NT2/D1 (cell line): Measurements from ENCODE around the gene XKR7.

ENCODE experiments used
- DNase-seq: peaks from one replicate; pipeline ENCODE4 v3.0.0-alpha.2; 2011; ENCODE audit warnings: low read depth, low spot score
- H3K27me3 ChIP-seq: 2 replicates; pipeline ENCODE4 v1.6.0; 2011; ENCODE audit warnings: mild to moderate bottlenecking; ENCODE audit not compliant: insufficient read length, insufficient read depth
- H3K36me3 ChIP-seq: 2 replicates; pipeline ENCODE4 v1.6.1; 2011; ENCODE audit warnings: mild to moderate bottlenecking, low read length, mixed read lengths; ENCODE audit not compliant: insufficient read depth, insufficient read length
- H3K4me1 ChIP-seq: 2 replicates; pipeline ENCODE4 v1.5.1; 2011; ENCODE audit not compliant: insufficient read depth, insufficient read length
- H3K4me3 ChIP-seq: 2 replicates; pipeline ENCODE4 v1.5.1; 2011; ENCODE audit warnings: low read depth; ENCODE audit not compliant: insufficient read length
- H3K9ac ChIP-seq: 2 replicates; pipeline ENCODE4 v1.6.0; 2011; ENCODE audit warnings: low read depth; ENCODE audit not compliant: insufficient read length
- H3K9me3 ChIP-seq: 2 replicates; pipeline ENCODE4 v1.5.1; 2011; ENCODE audit warnings: mild to moderate bottlenecking, low read length; ENCODE audit not compliant: insufficient read depth
- SUZ12 ChIP-seq: IDR thresholded peaks from 2 replicates; pipeline ENCODE4 v1.6.1; 2011; ENCODE audit not compliant: insufficient read length, insufficient read depth; ENCODE audit errors: extremely low read depth
- YY1 ChIP-seq: IDR thresholded peaks from 2 replicates; pipeline ENCODE4 v1.6.1; 2011; ENCODE audit not compliant: insufficient read length, insufficient read depth
- ZNF274 ChIP-seq: IDR thresholded peaks from 2 replicates; pipeline ENCODE4 v1.6.1; 2011; ENCODE audit warnings: mild to moderate bottlenecking, low read depth, low read length

The XKR7 gene

DNA sequence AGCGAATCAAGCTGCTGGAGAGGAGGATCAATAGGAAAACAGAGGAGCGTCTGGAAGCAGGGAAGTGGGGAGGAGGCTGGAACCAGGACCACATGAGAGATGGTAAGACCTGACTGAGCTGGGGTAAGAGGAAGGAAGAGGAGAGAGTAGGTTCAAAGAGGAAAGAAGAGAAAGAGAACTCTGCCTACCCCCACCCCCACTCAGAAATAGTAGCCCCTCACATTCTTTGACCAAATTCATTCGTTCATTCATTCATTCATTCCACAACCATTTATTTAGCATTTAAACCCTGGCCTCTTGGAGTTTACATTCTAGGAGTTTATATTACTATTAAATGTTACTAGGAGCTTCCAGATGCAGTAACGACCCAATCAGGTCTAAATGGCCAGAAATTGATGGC, 68.3 kb downstream of the XKR7 start:
- Histone ChIP-seq H3K4me1 (peaks cover 4% of the 10 kb centered on the region), H3K27me3 (no peaks in the 10 kb centered on the region), H3K4me3 (no peak overlapping the region), H3K9ac (no peak overlapping the region), H3K36me3 (no peaks in the 10 kb centered on the region), H3K9me3 (no peaks in the 10 kb centered on the region)
- no peak for TF ChIP-seq YY1
- no peak for TF ChIP-seq SUZ12
- TF ChIP-seq ZNF274, result no peak
- DNase-seq, result no peak

DNA sequence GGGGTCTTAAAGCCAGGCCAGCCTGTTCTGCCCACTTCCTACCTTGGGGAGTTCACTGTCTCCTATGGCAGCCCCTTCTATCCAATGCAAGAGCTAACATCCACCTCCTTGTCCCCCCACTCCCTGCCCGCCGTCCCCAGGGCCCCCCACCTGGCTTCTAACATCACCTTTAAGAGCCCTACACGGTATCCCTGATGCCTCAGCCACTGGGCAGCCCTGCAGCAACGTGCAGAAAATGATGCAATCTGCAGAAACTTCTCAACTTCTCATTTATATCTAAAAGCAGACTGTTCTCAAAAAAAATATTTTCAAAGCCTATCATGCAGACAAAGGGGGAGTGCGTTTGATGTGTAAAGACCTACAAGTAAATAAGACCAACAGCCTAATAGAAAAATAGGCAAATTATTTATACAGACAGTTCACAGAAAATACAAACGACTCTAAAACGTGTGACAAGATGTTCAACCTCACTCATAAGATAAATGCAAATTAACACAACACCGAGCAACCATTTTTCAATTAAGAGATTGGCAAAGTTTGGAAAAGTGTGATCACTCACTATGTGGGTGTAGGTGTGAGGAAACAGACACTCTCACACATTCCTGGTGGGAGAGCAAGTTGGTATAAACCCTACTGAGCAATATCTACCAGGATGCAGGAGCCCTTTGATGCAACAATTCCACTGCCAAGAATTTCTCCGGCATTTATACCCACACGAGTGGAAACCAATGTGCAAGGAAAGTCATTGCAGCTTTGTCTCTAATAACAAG, 69.0 kb downstream of the XKR7 start:
- no peak for DNase-seq
- Histone ChIP-seq H3K9me3 (no peaks in the 10 kb centered on the region), H3K4me1 (peaks cover 4% of the 10 kb centered on the region), H3K27me3 (no peaks in the 10 kb centered on the region), H3K4me3 (no peak overlapping the region), H3K36me3 (no peaks in the 10 kb centered on the region), H3K9ac (no peak overlapping the region)
- TF ChIP-seq SUZ12 (no peak), YY1 (no peak), ZNF274 (no peak)

DNA sequence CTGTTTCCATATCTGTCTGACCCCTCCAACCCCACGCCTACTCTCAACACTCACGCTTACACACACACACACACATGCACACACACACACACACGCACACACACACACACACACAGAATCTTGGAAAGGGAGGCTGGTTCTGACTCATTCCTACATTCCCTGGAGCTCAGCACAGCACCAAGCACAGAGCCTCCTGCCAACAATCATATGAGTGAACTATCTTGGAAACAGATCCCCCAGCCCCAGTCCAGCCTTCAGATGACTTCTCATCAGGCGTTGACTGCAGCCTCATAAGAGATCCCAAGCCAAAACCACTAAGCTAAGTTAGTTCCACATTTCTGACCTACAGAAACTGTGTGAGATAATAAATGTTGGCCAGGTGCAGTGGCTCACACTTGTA, 70.0 kb downstream of the XKR7 start:
- no peaks in the 10 kb centered on the region for H3K9me3 ChIP-seq
- no peak overlapping the region for H3K9ac ChIP-seq
- H3K4me1 ChIP-seq, result peaks cover 4% of the 10 kb centered on the region
- TF ChIP-seq ZNF274 (no peak), YY1 (no peak), SUZ12 (no peak)
- no peak overlapping the region for H3K4me3 ChIP-seq
- no peaks in the 10 kb centered on the region for H3K36me3 ChIP-seq
- H3K27me3 ChIP-seq, result no peaks in the 10 kb centered on the region
- DNase-seq, result no peak

DNA sequence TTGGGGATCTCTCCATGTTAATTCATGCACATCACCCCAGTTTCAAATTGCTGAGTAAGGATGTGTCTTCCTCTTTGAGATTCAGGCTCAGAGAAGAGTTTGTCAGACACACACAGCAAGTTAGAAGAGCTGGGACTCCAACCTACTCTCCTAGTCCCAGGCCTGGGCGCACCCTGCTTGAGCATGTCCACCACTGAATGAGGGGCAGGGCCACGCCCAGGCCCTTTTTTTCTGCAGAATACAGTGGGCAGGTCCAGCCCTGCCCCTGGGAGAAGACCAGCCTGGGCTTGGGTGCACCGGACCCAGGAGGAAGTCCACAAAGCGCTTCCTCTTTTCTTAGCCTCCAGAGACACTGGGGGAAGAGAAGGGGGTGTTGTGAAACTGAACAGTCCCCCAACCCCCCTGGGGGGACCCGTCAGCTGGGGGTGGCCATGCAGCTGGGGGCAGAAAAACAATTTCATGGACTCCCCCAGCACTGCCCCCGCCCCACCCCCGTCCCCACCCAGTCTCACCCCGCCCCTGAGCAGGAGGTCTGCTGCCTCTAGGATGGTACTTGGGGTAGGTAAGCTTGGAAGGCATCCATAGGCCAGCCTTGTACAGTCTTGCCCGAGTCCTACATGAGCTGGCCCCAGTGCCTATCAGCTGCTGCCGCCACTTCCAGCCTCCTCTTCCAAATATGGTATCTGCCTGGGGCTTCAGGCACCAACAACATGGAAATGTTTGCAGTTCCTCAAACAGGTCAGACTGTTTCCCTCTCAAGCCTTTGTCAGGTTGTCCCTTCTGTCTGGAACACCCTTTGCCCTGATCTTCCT, 72.4 kb downstream of the XKR7 start:
- Histone ChIP-seq H3K9ac (no peak overlapping the region), H3K4me1 (no peaks in the 10 kb centered on the region), H3K4me3 (no peak overlapping the region), H3K36me3 (no peaks in the 10 kb centered on the region), H3K27me3 (no peaks in the 10 kb centered on the region), H3K9me3 (no peaks in the 10 kb centered on the region)
- DNase-seq, result no peak
- TF ChIP-seq YY1 (no peak), SUZ12 (no peak), ZNF274 (no peak)

DNA sequence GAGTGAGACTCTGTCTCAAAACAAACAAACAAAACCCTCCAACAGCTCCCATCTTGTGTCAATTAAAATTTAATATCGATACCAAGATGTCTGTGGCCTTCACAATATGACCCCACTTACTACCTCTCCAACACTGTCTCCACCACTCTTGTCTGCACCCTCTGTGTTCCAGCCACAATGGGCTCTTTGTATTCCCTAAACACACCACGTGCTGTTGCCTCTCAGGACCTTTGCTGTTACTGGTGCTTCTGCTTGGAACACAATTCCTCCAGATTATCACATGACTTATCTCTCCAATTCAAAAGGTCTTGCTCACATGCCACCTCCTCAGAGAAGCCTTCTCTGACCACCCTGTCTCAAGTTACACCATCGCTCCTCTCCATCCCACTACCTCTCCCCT, 78.0 kb downstream of the XKR7 start:
- Histone ChIP-seq H3K4me1 (no peaks in the 10 kb centered on the region), H3K9me3 (no peaks in the 10 kb centered on the region), H3K36me3 (no peaks in the 10 kb centered on the region), H3K27me3 (peaks cover 2% of the 10 kb centered on the region), H3K4me3 (no peak overlapping the region), H3K9ac (no peak overlapping the region)
- no peak for DNase-seq
- TF ChIP-seq SUZ12 (no peak), ZNF274 (no peak), YY1 (no peak)

DNA sequence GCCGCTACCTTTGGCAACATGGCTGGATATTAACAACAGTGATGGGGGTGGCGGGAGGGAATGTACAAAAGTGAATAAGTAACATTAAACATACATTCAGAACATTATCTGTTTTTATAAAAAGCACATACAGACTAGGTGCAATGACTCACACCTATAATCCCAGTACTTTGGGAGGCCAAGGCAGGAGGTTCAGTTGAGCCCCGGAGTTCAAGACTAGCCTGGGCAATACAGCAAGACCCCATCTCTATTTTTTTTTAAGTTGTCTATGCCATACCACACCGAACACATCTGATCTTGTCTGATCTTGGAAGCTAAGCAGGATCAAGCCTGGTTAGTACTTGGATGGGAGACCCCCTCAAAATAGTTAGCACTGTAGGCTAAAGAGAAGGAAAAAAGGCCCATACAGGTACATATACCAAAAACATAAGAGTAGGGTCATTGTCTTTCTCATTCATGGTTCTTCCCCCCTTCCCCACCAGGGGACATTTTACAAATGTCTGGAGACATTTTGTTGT, 82.4 kb downstream of the XKR7 start:
- Histone ChIP-seq H3K4me1 (peaks cover 3% of the 10 kb centered on the region), H3K4me3 (no peak overlapping the region), H3K27me3 (peaks cover 12% of the 10 kb centered on the region), H3K36me3 (no peaks in the 10 kb centered on the region), H3K9ac (no peak overlapping the region), H3K9me3 (no peaks in the 10 kb centered on the region)
- no peak for DNase-seq
- TF ChIP-seq YY1 (no peak), ZNF274 (no peak), SUZ12 (no peak)

DNA sequence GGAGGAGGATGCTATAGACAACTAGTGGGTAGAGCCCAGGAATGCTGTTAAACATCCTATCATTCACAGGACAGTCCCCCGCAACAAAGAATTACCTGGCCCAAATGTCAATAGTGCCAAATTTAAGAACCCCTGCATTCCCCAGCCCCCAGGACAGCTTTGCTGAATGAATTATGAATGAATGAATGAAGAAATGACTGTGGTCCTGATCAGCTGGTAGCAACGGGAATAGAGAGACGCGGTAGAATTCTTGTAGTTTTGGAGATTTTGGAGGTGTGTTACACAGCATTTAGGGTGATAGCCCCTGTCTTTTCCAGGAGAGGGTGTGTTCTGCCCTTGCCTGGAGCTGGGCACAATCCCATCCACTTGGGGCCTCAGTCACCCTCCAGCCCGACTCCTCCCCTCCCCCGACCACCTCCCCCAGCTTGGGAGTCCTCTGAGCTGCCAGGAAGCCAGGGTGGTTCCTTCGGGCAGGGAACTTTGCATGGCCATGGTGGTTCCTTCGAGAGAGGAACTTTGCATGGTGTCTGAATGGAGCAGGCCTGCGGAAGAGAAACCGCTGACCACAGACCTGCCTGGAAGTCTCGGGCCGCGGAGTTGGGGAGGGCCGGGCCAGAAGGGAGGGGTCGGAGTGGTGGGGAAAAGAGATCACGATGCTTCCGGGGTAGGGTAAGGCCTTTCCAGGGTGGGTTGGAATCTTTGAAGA, 83.1 kb downstream of the XKR7 start:
- H3K4me3 ChIP-seq, result peak overlapping the region; percentile 55

More for the DNA sequence above, 83.1 kb downstream of the XKR7 start:
- H3K4me1 ChIP-seq, result peaks cover 3% of the 10 kb centered on the region
- no peaks in the 10 kb centered on the region for H3K9me3 ChIP-seq
- H3K36me3 ChIP-seq, result no peaks in the 10 kb centered on the region
- H3K27me3 ChIP-seq, result peaks cover 12% of the 10 kb centered on the region
- TF ChIP-seq ZNF274 (no peak), YY1 (no peak), SUZ12 (no peak)
- DNase-seq, result no peak
- H3K9ac ChIP-seq, result peak overlapping the region; percentile 70
